Gastroesophageal sphincter (tissue), 3 donors: ENCODE results near the gene INTS15.

Source experiments
- CTCF ChIP-seq, 4 experiments: fragments of 200-600 bp in 2 of 4; fragments of 450-650 bp in 2 of 4; sonication (generic) in 1 of 4; IDR thresholded peaks; one replicate each; pipeline ENCODE4 v1.5.1; 2017 to 2019; ENCODE audit warnings: antibody characterized with exemption in 4 of 4, mild to moderate bottlenecking in 2 of 4, moderate library complexity in 2 of 4
- EP300 ChIP-seq: sonication (generic); formaldehyde crosslinking; IDR thresholded peaks from one replicate; pipeline ENCODE4 v1.6.1; 2017; ENCODE audit warnings: antibody characterized with exemption, mild to moderate bottlenecking
- POLR2A ChIP-seq, 2 donors: fragments of 450-650 bp; IDR thresholded peaks; one replicate each; pipeline ENCODE4 v1.6.1; 2017; ENCODE audit warnings: antibody characterized with exemption in 2 of 2, mild to moderate bottlenecking in 2 of 2, moderate library complexity in 1 of 2

GRCh38 chr7:6567886-6568285 lies 21.9 kb upstream of the INTS15 start:
- TF ChIP-seq CTCF (IDR thresholded peaks at IDR 0.05) (no peak), POLR2A (IDR thresholded peaks at IDR 0.05) (no peak), EP300 (no peak)
